ENCODE results near the gene MAN1A1.

MAN1A1 gene

DNA sequence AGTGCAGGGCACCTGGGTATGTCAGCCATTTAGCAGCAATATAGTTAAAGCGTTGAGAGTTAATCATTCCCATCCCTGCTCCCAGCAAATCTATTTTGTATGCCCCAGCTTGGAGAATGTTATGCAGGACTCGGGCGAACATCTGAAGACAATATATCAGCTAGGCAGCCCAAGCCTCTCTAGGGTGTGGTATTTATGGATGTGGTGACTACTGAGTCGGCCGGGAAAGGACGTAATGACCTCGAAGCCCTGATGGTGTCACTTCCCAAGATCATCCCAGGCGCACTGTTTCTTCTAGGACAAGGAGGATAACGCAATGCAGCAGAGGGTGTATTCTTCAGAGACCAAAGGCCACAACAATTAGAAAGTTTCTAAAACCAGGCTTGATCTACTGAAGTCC is 207.5 kb downstream of the MAN1A1 start:
- ChIA-PET POLR2A (interaction anchor here (0.6 kb wide), 1 partner anchor 1664 kb away, joined by 4 read pairs; no protein-coding TSS in a partner anchor), CTCF (interaction anchor here (0.6 kb wide), 1 partner anchor 21 kb away, joined by 3 read pairs; no protein-coding TSS in a partner anchor)
- TF ChIP-seq FOXK2 (IDR thresholded peaks at IDR 0.05) (no peak), TARDBP (IDR thresholded peaks at IDR 0.05) (no peak), LEF1 (IDR thresholded peaks at IDR 0.05; ENCODE audit: borderline replicate concordance) (no peak), FOXA1 (IDR thresholded peaks at IDR 0.05) (no peak), ZNF384 (IDR thresholded peaks at IDR 0.05) (no peak), L3MBTL2 (conservative IDR thresholded peaks at IDR 0.05) (no peak), SP1 (IDR thresholded peaks at IDR 0.05) (no peak), BHLHE40 (IDR thresholded peaks at IDR 0.05; ENCODE audit: borderline replicate concordance) (no peak), FOXM1 (IDR thresholded peaks at IDR 0.05; ENCODE audit: borderline replicate concordance) (no peak), CTBP1 (IDR thresholded peaks at IDR 0.05; ENCODE audit: borderline replicate concordance) (no peak)
- no peak for DNase-seq (ENCODE audit: extremely low spot score)

DNA sequence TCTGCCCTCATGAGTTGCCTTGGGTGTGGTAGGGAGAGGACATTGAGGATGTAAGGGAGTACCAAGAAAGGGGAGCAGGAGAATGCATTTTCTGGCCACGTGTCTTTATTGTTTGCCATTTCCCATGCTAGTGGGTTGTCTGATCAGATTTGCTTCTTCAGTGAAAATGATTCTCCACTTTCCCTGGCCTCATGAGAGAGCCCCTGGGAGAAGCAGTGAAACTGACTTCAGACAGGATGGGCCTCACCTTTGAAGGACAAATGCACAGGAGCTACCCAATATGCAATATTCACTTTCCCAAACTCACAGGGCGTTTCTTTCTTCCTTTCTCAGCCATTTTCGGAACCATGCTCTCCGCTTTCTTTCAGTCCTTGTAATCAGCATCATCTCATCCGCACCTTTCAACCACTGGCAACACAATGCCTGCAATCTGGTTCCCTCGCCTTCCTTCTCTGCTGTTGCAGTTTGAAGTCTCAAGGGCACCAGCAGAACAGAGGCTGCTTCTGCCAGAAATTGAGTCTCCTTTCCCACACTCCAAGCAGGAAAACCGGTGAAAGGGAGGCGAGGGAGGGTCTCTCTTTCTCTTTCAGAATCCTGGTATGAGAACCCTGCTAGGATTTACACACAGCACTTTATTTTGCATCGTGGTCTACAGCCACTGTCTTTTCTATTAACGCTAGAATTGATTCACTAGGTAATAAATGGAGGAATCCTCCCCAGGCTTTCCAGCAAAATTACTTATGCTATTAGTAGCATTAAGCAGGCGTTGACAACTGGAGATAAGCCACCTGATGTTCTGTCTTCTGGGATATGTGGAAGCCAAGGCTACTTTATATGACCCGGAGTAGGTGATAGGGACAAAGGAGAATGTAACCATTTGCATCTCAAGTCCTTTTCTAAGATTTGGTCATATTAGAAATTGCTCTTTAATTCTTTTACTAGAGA is 209.1 kb downstream of the MAN1A1 start:
- no peak for TF ChIP-seq BHLHE40 (IDR thresholded peaks at IDR 0.05; ENCODE audit: borderline replicate concordance)
- TF ChIP-seq FOXA1 (IDR thresholded peaks at IDR 0.05) = no peak
- no peak for TF ChIP-seq TARDBP (IDR thresholded peaks at IDR 0.05)
- TF ChIP-seq ARNT (IDR thresholded peaks at IDR 0.05) = no peak
- TF ChIP-seq, protein P1, sequence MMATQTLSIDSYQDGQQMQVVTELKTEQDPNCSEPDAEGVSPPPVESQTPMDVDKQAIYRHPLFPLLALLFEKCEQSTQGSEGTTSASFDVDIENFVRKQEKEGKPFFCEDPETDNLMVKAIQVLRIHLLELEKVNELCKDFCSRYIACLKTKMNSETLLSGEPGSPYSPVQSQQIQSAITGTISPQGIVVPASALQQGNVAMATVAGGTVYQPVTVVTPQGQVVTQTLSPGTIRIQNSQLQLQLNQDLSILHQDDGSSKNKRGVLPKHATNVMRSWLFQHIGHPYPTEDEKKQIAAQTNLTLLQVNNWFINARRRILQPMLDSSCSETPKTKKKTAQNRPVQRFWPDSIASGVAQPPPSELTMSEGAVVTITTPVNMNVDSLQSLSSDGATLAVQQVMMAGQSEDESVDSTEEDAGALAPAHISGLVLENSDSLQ (IDR thresholded peaks at IDR 0.05) = no peak
- no peak for TF ChIP-seq L3MBTL2 (conservative IDR thresholded peaks at IDR 0.05)
- TF ChIP-seq HDGF (IDR thresholded peaks at IDR 0.05; ENCODE audit: borderline replicate concordance) = no peak
- TF ChIP-seq ZNF384 (IDR thresholded peaks at IDR 0.05) = no peak
- no peak for TF ChIP-seq FOXM1 (IDR thresholded peaks at IDR 0.05; ENCODE audit: borderline replicate concordance)
- TF ChIP-seq FOXK2 (IDR thresholded peaks at IDR 0.05) = no peak
- TF ChIP-seq CTBP1 (IDR thresholded peaks at IDR 0.05; ENCODE audit: borderline replicate concordance) = no peak
- TF ChIP-seq ELF4 (IDR thresholded peaks at IDR 0.05) = no peak
- no peak for TF ChIP-seq SP1 (IDR thresholded peaks at IDR 0.05)
- TF ChIP-seq NFRKB (IDR thresholded peaks at IDR 0.05) = no peak
- no peak for TF ChIP-seq LEF1 (IDR thresholded peaks at IDR 0.05; ENCODE audit: borderline replicate concordance)
- TF ChIP-seq SUZ12 (IDR thresholded peaks at IDR 0.05) = no peak
- ChIA-PET POLR2A (no interaction called here), CTCF (interaction anchor here (0.6 to 1.7 kb wide), 2 partner anchors 8 to 11 kb away, joined by 3 to 7 read pairs; no protein-coding TSS in a partner anchor)
- DNase-seq (ENCODE audit: extremely low spot score) = no peak

DNA sequence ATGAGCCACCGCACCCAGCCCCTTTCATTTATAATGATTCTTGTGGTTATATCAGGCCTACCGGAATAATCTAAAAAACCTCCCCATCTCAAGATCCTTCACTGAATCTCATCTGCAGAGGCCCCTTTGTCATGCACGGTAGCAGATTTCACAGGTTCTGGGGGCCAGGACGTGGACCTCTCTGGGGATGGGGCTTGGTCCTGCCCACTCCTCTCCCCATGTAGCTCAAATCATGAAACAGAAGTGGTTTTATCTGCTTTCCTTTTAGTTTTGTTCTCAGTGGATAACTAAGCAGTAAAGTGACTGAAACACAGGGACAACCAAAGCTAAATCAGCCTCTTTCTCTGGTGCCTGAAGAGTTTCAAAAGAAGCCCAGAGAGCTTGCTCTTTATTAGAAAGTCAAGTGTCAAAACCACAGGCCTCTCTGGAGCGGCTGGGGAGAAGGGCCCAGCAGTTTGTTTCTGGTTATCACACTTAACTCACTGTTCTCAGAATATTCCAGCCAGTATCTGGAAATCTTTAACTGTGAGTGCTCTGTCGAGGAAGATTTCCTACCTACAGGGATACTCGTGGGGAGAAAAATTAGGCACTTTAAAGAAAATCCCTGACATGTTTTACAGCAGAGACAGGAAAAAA is 210.5 kb downstream of the MAN1A1 start:
- no peak for TF ChIP-seq HDGF (IDR thresholded peaks at IDR 0.05; ENCODE audit: borderline replicate concordance)
- no peak for TF ChIP-seq NFRKB (IDR thresholded peaks at IDR 0.05)
- TF ChIP-seq ELF4 (IDR thresholded peaks at IDR 0.05) = no peak
- no peak for TF ChIP-seq ARNT (IDR thresholded peaks at IDR 0.05)
- TF ChIP-seq FOXA1 (IDR thresholded peaks at IDR 0.05) = no peak
- TF ChIP-seq, protein P1 (IDR thresholded peaks at IDR 0.05) = no peak
- no peak for TF ChIP-seq TARDBP (IDR thresholded peaks at IDR 0.05)
- TF ChIP-seq CTBP1 (IDR thresholded peaks at IDR 0.05; ENCODE audit: borderline replicate concordance) = no peak
- no peak for TF ChIP-seq SP1 (IDR thresholded peaks at IDR 0.05)
- no peak for TF ChIP-seq L3MBTL2 (conservative IDR thresholded peaks at IDR 0.05)
- no peak for TF ChIP-seq FOXM1 (IDR thresholded peaks at IDR 0.05; ENCODE audit: borderline replicate concordance)
- POLR2A ChIA-PET = no interaction called here
- no peak for DNase-seq (ENCODE audit: extremely low spot score)
- CTCF ChIA-PET = interaction anchor here (0.6 to 1.7 kb wide), 2 partner anchors 10 to 735 kb away, joined by 3 to 7 read pairs; no protein-coding TSS in a partner anchor

GRCh38 chr6:119137194-119138072 is 212.1 kb downstream of the MAN1A1 start:
- CTCF ChIA-PET = interaction anchor here (0.8 kb wide), 1 partner anchor 8 kb away, joined by 9 read pairs; no protein-coding TSS in a partner anchor
- POLR2A ChIA-PET = no interaction called here
- DNase-seq (ENCODE audit: extremely low spot score) = no peak
- TF ChIP-seq LEF1 (IDR thresholded peaks at IDR 0.05; ENCODE audit: borderline replicate concordance) (no peak), FOXA1 (IDR thresholded peaks at IDR 0.05) (no peak), FOXM1 (IDR thresholded peaks at IDR 0.05; ENCODE audit: borderline replicate concordance) (no peak), FOXK2 (IDR thresholded peaks at IDR 0.05) (no peak), SP1 (IDR thresholded peaks at IDR 0.05) (no peak), L3MBTL2 (conservative IDR thresholded peaks at IDR 0.05) (no peak), HDGF (IDR thresholded peaks at IDR 0.05; ENCODE audit: borderline replicate concordance) (no peak), BHLHE40 (IDR thresholded peaks at IDR 0.05; ENCODE audit: borderline replicate concordance) (no peak), ZNF384 (IDR thresholded peaks at IDR 0.05) (no peak), ELF4 (IDR thresholded peaks at IDR 0.05) (no peak), SUZ12 (IDR thresholded peaks at IDR 0.05) (no peak), NFRKB (IDR thresholded peaks at IDR 0.05) (no peak), CTBP1 (IDR thresholded peaks at IDR 0.05; ENCODE audit: borderline replicate concordance) (no peak), ARNT (IDR thresholded peaks at IDR 0.05) (no peak), TARDBP (IDR thresholded peaks at IDR 0.05) (no peak)
- TF ChIP-seq, protein P1 (IDR thresholded peaks at IDR 0.05) = no peak
